ENCODE data around the gene P2RX4.

Gene P2RX4, protein sequence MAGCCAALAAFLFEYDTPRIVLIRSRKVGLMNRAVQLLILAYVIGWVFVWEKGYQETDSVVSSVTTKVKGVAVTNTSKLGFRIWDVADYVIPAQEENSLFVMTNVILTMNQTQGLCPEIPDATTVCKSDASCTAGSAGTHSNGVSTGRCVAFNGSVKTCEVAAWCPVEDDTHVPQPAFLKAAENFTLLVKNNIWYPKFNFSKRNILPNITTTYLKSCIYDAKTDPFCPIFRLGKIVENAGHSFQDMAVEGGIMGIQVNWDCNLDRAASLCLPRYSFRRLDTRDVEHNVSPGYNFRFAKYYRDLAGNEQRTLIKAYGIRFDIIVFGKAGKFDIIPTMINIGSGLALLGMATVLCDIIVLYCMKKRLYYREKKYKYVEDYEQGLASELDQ

DNA sequence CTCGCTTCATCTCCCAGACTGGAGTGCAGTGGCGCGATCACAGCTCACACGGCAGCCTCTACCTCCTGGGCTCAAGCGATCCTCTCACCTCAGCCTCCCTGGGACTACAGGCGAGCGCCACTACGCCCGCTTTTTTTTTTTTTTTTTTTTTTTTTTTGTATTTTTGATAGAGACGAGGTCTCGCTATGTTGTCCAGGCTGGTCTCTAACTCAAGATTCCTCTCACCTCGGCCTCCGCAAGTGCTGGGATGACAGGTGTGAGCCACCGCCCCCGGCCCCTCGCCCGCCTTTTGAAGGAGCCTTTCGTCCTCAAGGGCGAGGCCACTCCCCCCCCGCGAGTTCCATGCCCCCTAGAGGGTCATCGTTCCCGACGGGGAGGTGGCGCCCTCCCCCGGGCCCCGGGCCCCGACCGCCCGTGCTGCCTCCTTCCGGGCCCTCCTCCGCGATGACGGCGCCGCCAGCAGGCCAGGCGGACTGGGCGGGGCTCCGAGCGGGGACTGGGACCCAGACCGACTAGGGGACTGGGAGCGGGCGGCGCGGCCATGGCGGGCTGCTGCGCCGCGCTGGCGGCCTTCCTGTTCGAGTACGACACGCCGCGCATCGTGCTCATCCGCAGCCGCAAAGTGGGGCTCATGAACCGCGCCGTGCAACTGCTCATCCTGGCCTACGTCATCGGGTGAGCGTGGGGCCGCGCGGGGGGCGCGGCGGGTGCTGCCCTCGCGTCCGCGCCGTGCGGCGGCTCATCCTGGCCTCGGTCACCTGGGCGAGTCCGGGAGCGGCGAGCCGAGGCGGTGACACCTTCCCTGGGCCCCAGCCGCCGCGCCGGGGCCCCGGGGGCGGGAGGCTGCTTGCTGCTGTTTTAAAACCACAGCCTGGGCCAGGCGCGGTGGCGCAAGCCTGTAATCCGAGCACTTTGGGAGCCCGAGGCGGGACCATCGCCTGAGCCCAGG lies at the start of gene P2RX4:
Gene P2RX4, plus strand, starts transcription at position 506 of the 949 bp plus-strand sequence. Its CDS starts 36 bp downstream, at position 542.
- TF ChIP-seq, protein P1, sequence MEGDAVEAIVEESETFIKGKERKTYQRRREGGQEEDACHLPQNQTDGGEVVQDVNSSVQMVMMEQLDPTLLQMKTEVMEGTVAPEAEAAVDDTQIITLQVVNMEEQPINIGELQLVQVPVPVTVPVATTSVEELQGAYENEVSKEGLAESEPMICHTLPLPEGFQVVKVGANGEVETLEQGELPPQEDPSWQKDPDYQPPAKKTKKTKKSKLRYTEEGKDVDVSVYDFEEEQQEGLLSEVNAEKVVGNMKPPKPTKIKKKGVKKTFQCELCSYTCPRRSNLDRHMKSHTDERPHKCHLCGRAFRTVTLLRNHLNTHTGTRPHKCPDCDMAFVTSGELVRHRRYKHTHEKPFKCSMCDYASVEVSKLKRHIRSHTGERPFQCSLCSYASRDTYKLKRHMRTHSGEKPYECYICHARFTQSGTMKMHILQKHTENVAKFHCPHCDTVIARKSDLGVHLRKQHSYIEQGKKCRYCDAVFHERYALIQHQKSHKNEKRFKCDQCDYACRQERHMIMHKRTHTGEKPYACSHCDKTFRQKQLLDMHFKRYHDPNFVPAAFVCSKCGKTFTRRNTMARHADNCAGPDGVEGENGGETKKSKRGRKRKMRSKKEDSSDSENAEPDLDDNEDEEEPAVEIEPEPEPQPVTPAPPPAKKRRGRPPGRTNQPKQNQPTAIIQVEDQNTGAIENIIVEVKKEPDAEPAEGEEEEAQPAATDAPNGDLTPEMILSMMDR (IDR thresholded peaks at IDR 0.05) = peak; percentile 49; the same call in 1 of the 2 replicates

DNA sequence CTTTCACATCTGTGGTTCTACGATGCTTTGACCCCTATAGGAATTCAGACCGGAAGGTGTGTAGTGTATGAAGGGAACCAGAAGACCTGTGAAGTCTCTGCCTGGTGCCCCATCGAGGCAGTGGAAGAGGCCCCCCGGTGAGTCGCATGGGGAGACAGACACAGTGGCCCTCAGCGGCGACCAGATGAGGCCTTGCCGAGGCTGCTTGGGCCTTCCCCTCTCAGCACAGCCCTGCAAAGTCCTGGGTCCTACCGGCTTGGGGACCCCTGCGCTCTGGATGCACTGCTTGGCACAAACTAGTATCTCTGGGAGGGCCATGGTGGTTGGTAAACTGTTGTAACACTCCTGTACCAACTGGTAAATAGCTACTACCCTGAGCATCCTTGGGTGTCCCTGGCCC lies 47.5 kb upstream of the P2RX4 start:
- TF ChIP-seq, protein P1 (IDR thresholded peaks at IDR 0.05) = no peak

DNA sequence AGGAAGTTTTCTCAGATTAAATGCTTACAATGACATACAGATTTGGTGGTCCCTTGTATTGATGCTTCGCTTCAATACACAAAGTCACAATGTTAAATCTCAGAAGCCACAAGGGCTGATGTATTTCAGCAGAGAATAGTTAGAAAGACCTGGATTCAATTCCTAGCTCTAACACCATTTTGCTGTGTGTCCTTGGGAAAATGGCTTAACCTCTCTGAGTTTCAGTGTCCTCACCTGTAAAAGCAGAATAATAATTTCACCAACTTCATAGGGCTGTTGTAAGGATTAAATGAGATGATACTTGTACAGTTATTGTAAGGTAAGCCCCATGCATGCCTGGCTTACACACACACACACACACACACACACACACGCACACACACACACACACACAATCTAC lies 46.9 kb upstream of the P2RX4 start:
- TF ChIP-seq, protein P1 (IDR thresholded peaks at IDR 0.05) = no peak

DNA sequence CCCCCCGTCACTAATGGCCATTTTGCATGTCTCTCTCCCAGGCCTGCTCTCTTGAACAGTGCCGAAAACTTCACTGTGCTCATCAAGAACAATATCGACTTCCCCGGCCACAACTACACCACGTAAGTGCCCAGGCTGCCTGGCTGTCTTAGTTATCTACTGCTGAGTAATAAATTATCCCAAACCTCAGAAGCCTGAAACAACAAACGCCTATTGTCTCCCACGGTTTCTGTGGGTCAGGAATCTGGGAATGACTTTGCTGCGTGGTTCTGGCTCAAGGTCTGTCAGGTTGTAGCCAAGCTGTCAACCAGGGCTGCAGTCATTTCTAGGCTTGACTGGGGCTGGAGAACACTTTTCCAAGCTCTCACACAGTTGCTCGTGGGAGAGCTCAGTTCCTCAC lies 44.6 kb upstream of the P2RX4 start:
- TF ChIP-seq, protein P1 (IDR thresholded peaks at IDR 0.05) = no peak

DNA sequence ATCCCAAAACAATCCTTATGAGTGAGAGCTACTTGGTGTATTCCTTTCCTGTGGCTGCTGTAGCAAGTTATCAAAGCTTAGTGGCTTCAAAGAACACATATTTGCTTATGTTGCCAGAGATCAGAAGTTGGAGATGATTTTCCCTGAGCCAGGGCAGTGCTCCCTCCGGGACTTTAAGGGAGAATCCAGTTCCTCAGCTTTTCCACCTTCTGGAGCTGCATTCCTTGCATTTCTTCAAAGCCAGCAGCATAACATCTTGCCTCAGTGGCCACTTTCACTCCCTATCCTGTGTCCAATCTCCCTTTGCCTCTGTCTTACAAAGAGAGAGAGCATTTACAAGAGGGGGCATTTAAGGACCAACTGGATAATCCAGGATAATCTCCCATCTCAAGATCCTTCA lies 43.6 kb upstream of the P2RX4 start:
- TF ChIP-seq, protein P1 (IDR thresholded peaks at IDR 0.05) = no peak

DNA sequence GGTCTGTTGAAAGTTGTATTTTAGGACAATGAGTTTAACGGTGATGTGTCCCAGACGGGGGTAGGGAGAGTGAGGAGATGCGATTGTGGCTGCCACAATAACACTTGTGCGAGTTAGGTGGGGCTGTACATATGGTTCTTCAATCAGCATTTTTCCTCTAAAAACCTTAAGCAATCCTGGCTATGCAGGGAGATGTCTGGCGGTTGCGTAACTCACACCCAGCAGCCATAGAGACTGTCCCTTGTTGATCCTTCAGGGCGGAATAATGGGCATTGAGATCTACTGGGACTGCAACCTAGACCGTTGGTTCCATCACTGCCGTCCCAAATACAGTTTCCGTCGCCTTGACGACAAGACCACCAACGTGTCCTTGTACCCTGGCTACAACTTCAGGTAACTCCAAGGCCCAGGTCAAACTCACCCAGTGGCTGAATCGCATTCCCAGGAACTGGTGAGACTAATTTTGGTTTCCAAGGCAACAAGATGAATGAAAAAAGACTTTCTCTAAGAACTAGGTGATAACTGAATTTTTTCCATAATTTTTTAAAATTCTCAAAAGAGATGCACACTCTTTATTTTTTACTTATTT lies 42.6 kb upstream of the P2RX4 start:
- TF ChIP-seq, protein P1 (IDR thresholded peaks at IDR 0.05) = no peak

DNA sequence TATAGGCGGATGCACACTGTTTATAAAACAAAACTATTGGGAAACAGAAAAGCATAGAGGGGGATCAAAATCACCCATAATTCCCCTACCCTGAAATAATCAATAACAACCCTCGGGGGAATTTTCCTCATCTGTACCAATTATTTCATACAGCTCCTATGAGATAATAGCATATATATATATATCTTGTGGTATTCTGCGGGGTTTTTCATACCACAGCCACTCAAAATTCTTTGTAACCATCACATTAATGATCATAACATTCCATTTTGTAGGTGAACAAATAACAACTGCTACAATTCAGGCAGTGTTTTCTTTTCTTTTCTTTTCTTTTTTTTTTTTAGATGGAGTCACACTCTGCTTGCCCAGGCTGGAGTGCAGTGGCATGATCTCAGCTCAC lies 42.0 kb upstream of the P2RX4 start:
- TF ChIP-seq, protein P1 (IDR thresholded peaks at IDR 0.05) = no peak
